Stimulated activated CD4-positive, alpha-beta T cell treated with anti-CD3 and anti-CD28 coated beads, Interleukin-12 subunit alpha, Interleukin-12 subunit beta, amount 100 ng/mL, for 48 hours (primary cell): ENCODE results near the gene PSMB4.
"Not testable (repeated sequence)": the region's sequence is repeated elsewhere in the genome, so short reads cannot be mapped to it uniquely, and the experiment has no call there.

Source experiments
- DNase-seq, 3 donors: peaks; one replicate each; pipeline ENCODE4 v3.0.0-alpha.2; 2020; ENCODE audit warnings: low read depth in 2 of 3, low spot score in 1 of 3

Gene PSMB4

DNA sequence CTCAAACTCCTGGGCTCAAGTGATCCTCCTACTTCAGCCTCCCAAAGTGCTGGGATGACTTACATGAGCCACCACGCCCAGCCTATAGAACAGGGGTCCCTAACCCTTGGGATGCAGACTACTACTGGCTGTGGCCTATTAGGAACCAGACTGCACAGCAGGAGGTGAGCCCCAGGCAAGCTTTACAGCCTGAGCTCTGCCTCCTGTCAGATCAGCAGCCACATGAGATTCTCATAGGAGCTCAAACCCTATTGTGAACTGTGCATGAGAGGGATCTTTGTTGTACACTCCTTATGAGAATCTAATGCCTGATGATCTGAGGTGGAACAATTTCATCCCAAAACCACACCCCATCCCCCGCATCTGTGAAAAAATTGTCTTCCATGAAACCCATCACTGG lies 13.4 kb upstream of the PSMB4 start:
- no peak for DNase-seq

- not testable (repeated sequence) for DNase-seq
These were observed 8.9 kb upstream of the PSMB4 start for GRCh38 chr1:151390221-151391078.

- DNase-seq = no peak
These were observed 8.3 kb upstream of the PSMB4 start for GRCh38 chr1:151391079-151391563.

DNA sequence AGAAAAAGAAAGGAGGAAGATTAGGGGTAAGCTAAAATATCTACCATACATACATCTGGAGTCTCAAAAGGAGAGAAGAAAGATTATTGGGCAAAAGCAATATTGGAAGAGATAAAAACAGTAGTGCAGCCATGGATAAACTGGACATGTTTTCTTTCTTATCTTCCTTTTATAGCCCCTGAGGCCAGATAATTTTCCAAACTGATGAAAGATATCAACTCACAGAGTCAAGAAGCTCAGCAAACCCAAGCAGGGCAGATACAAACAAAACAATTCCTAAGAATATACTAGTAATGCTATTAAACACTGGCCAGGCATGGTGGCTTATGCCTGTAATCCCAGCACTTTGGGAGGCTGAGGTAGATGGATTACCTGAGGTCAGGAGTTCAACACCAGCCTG lies 5.8 kb upstream of the PSMB4 start:
- no peak for DNase-seq

GRCh38 chr1:151396265-151396664 lies 3.1 kb upstream of the PSMB4 start:
- DNase-seq = not testable (repeated sequence)

DNA sequence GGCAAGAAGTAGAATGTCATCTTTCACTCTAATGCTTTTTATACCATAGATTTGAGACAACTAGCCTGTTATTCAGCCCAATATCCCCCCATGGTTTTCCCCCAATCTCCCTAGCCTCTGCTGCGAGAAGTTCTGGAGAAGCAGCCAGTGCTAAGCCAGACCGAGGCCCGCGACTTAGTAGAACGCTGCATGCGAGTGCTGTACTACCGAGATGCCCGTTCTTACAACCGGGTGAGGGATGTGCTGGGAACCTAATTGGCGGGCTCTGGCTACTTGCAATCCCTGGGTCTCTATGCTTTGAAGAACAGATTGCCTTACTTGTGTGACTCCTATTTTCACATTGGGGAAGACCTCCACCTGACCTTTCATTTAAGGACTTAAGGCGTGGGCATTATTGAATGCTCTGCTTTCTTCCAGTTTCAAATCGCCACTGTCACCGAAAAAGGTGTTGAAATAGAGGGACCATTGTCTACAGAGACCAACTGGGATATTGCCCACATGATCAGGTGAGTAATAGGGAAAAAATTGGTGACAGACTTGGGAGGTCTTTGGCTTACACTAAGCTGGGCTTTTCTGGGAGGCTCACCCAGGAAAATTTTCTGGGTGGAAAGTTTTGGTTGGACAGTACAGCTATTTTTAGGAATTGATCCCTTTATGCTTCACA lies 1.9 kb downstream of the PSMB4 start:
- no peak for DNase-seq

DNA sequence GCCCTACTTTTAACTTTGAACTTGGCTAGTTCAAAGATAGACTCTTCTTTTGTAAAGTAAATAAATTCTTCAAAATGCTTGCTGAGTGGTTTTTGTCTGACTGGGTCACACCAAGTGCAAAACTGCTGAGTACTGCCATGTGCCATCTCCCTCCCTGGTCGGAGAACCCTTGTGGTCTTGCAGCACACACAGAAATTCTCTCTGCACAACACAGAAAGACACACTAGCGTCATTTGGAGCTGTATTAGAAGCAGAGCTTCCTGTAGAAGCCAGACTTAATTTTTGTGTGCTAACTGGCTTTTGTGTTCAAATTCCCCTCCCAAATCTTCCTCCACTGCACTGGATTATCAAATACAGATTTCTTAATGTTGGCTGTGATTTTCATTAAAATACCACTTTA lies 2.5 kb downstream of the PSMB4 start:
- DNase-seq = no peak

DNA sequence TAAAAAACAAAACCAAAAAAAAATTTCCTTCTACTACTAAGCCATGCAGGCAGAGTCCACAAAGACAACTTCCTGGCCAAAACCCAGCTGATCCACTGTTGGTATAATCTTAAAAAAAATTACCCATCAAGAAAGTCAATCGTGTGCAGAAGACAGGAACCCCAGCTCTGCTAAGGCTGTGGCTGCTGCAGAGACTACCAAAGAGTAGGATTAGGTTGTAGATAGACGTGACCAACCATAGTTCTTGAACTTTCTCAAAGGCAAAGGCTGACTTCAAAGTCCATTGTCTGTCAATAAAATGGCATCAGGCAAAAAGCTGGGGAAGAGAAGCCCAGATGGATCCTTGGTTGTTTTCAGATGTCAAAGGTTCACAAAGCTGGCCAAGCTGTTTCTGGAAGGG lies 3.4 kb downstream of the PSMB4 start:
- no peak for DNase-seq

- DNase-seq = no peak
These were observed 4.2 kb downstream of the PSMB4 start for GRCh38 chr1:151403612-151404011.

- DNase-seq = no peak
These were observed 6.0 kb downstream of the PSMB4 start for GRCh38 chr1:151405187-151405951.

DNA sequence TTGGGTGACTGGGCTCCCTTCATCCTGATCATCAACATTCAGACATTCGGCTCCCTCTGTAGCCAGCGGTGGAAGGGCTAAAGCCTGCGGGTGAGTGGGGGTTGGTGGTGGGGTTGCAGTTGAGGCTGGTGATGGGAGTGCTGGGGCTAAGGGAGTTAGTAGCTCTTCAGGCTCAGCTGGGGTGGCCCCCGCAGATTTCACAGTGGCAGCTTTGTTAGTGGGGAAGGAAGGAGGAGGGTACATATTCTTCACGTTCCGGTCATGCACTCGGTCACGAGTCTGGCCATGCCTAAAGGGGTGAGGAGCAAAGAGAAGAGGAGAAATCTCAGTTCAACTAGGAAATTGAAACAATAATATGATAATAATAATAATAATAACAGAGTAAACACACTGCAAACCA lies 6.8 kb downstream of the PSMB4 start:
- no peak for DNase-seq

GRCh38 chr1:151407304-151407703 lies 7.9 kb downstream of the PSMB4 start:
- DNase-seq = no peak

GRCh38 chr1:151408891-151409290 lies 9.5 kb downstream of the PSMB4 start:
- DNase-seq = no peak

DNA sequence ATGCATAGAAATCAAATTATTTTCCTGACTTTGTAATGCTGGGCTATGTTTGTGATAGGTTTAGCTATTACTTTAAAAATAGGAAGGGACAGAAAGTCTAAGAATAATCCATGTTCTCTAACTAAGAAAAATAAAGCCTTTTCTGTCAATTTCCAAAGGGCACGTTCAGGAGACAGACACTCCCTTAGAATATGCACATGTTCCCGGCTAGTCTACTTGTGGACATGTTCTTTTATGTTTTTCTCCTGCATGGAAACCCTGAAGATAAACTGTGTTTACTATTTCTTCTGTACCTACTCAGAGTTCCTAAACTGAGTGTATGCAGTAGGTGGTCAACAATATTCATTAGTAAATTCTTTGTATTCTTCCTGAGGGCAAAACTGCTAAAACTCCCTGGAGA lies 12.5 kb downstream of the PSMB4 start:
- no peak for DNase-seq

DNA sequence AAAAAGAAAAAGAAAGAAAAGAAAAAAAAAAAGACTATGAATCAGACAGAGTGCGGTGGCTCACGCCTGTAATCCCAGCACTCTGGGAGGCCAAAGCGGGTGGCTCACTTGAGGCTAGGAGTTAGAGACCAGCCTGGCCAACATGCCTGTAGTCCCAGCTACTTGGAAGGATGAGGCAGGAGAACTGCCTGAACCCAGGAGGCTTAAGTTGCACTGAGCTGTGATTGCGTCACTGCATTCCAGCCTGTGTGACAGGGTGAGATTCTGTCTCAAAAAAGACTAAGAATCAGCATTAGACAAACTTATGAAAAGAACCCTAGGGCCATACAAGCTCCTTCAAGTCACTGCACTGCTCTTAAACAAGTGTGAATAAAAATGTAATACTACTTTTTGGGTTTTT lies 16.9 kb downstream of the PSMB4 start:
- DNase-seq = no peak

GRCh38 chr1:151418081-151418480 lies 18.7 kb downstream of the PSMB4 start:
- no peak for DNase-seq

DNA sequence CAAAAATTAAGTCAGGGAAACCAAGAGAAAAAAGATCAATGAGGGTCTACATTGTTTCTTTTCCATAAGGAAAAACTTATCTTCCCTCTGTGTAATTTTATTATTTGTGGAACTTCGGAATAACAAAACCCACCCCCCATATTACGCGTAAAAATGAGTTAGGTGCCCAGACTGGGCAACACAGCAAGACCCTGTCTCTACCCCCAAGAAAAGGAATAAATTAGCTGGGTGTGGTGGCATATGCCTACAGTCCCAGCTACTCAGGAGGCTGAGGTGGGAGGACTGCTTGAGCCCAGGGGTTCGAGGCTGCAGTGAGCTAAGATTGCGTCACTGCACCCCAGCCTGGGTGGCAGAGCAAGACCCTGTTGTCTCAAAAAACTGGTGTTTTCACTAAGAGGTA lies 20.4 kb downstream of the PSMB4 start:
- DNase-seq = no peak

- DNase-seq = no peak
These were observed 25.7 kb downstream of the PSMB4 start for GRCh38 chr1:151425103-151425502.

GRCh38 chr1:151428068-151428467 lies 28.7 kb downstream of the PSMB4 start:
- no peak for DNase-seq

GRCh38 chr1:151433827-151434226 lies 34.5 kb downstream of the PSMB4 start:
- not testable (repeated sequence) for DNase-seq

DNA sequence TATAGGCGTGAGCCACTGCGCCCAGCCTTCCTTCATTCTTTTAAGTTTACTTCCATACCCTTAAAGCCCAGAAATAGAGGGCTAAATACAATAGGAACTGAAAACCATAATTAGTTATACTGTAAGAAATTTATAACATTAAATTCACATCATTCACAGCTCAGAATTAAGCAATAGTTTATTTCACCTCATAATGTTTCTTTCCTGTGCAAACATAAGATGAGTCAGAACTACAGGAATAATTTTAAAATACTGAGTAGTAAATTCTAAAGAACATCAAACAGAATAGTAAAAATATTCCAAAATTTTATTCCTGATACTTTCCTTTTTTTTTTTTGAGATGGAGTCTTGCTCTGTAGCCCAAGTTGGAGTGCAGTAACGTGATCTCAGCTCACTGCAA lies 35.8 kb downstream of the PSMB4 start:
- no peak for DNase-seq

DNA sequence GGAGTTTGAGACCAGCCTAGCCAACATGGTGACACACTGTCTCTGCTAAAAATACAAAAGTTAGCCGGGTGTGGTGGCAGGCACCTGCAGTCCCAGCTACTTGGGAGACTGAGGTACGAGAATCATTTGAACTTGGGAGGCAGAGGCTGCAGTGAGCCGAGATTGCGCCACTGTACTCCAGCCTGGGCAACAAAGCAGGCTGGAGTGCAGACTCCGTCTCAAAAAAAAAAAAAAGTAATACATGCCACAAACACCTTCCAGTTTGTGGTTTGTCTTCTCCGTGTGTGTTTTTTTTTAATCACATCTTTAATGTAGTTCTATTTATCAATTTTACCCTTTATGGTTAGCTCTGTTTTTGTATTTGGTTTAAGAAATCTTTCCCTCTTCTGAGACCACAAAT lies 37.6 kb downstream of the PSMB4 start:
- no peak for DNase-seq
